ENCODE measurements around the gene PDE4D. TPM values are rescaled to one million over a fixed set of nuclear protein-coding genes. Genes with fewer than 3 reads are reported as not detected.

PDE4D gene
- total RNA-seq, 1 experiment from 2014 or later, result 3.3 TPM

- TF ChIP-seq E2F5 (CRISPR knock-in tag; IDR thresholded peaks at IDR 0.05) (no peak), FOXP4 (CRISPR knock-in tag; IDR thresholded peaks at IDR 0.05) (no peak), GABPB1 (CRISPR knock-in tag; IDR thresholded peaks at IDR 0.05) (no peak), AFF4 (CRISPR knock-in tag; IDR thresholded peaks at IDR 0.05; ENCODE audit: borderline replicate concordance) (no peak)
Observed at GRCh38 chr5:59582746-59583145, 310.8 kb downstream of the PDE4D start (continued).

- DNase-seq (ENCODE audit: low spot score) (no peak), ATAC-seq (no peak)
- Mint-ChIP-seq H3K27me3 (ENCODE audit: low read depth) (no peaks in the 10 kb centered on the region), H3K4me3 (no peak overlapping the region), H3K36me3 (no peaks in the 10 kb centered on the region), H3K4me1 (peaks cover 27% of the 10 kb centered on the region), H3K27ac (no peak overlapping the region), H3K9me3 (no peaks in the 10 kb centered on the region)
- ChIA-PET POLR2A (no interaction called here), CTCF (interaction anchor here (1.1 kb wide), 1 partner anchor 73 kb away, joined by 4 read pairs; no protein-coding TSS in a partner anchor)
- no peak for TF ChIP-seq CDX4 (CRISPR knock-in tag; IDR thresholded peaks at IDR 0.05; ENCODE audit: borderline replicate concordance)
- TF ChIP-seq EMX1 (CRISPR knock-in tag; IDR thresholded peaks at IDR 0.05), result no peak
- no peak for TF ChIP-seq ZNF416 (CRISPR knock-in tag; IDR thresholded peaks at IDR 0.05)
- no peak for TF ChIP-seq CREB1 (CRISPR knock-in tag; IDR thresholded peaks at IDR 0.05)
- no peak for TF ChIP-seq ATF2 (CRISPR knock-in tag; IDR thresholded peaks at IDR 0.05; ENCODE audit: borderline replicate concordance, low read depth)
- TF ChIP-seq CREM (CRISPR knock-in tag; IDR thresholded peaks at IDR 0.05), result no peak
- TF ChIP-seq ZNF532 (CRISPR knock-in tag; IDR thresholded peaks at IDR 0.05; ENCODE audit: borderline replicate concordance), result no peak
- no peak for TF ChIP-seq PRRX2 (CRISPR knock-in tag; IDR thresholded peaks at IDR 0.05)
- no peak for TF ChIP-seq USF2 (CRISPR knock-in tag; IDR thresholded peaks at IDR 0.05)
- TF ChIP-seq MYBL2 (CRISPR knock-in tag; IDR thresholded peaks at IDR 0.05), result no peak
- no peak for TF ChIP-seq ZNF425 (CRISPR knock-in tag; conservative IDR thresholded peaks at IDR 0.05)
- TF ChIP-seq ELF4 (CRISPR knock-in tag; IDR thresholded peaks at IDR 0.05; ENCODE audit: low read depth), result no peak
- TF ChIP-seq HMGXB4 (CRISPR knock-in tag; IDR thresholded peaks at IDR 0.05), result no peak
- no peak for TF ChIP-seq NFATC4 (CRISPR knock-in tag; IDR thresholded peaks at IDR 0.05)
Observed at GRCh38 chr5:59579824-59580167, 313.7 kb downstream of the PDE4D start.
